Raji (cell line): Measurements from ENCODE around the gene ADAMTS16.

ENCODE experiments used
- POLR2A ChIP-seq: IDR thresholded peaks from 2 replicates; pipeline ENCODE4 v1.6.1; 2011; ENCODE audit warnings: low read depth, low read length, control low read depth; ENCODE audit not compliant: insufficient read depth

Gene ADAMTS16

DNA sequence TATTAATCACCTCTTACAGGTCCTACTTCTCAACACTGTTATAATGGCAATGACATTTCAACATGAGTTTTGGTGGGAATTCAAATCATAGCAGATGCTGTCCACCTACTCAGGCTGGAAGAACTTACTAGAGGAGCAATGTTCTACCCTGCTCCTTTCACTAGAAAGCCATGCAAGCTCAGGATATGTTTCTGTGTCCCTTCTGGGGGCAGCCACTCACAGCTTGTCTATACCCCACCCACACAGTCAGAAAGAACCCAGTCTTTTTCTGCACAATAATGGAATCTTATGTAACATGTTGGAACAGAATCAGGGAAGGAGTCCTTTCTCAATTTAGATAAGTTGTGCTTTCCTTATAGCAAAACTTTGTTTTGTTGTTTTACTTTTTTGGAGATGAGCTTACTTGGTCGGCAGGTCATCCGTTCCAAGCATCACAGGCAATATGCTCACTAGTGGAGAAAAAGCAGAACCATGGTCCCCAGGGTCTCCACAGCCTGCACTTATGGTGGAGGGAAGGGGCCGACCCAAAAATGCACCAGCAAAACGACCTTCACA, 229.0 kb downstream of the ADAMTS16 start:
- no peak for TF ChIP-seq POLR2A
